ENCODE data around the gene STX10.
"Not testable (repeated sequence)": the region's sequence is repeated elsewhere in the genome, so short reads cannot be mapped to it uniquely, and the experiment has no call there.

DNA sequence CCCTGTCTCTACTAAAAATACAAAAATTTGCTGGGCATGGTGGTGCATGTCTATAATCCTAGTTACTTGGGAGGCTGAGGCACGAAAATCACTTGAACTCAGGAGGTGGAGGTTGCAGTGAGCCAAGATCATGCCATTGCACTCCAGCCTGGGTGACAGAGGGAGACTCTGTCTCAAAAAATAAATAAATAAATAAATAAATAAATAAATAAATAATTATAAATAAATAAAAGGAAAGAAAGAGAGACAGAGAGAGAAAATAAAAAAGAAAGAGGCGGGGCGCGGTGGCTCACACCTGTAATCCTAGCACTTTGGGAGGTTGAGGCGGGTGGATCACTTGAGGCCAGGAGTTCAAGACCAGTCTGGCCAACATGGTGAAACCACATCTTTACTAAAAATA is 27.4 kb upstream of the STX10 start:
- TF ChIP-seq, protein P1, sequence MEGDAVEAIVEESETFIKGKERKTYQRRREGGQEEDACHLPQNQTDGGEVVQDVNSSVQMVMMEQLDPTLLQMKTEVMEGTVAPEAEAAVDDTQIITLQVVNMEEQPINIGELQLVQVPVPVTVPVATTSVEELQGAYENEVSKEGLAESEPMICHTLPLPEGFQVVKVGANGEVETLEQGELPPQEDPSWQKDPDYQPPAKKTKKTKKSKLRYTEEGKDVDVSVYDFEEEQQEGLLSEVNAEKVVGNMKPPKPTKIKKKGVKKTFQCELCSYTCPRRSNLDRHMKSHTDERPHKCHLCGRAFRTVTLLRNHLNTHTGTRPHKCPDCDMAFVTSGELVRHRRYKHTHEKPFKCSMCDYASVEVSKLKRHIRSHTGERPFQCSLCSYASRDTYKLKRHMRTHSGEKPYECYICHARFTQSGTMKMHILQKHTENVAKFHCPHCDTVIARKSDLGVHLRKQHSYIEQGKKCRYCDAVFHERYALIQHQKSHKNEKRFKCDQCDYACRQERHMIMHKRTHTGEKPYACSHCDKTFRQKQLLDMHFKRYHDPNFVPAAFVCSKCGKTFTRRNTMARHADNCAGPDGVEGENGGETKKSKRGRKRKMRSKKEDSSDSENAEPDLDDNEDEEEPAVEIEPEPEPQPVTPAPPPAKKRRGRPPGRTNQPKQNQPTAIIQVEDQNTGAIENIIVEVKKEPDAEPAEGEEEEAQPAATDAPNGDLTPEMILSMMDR (IDR thresholded peaks at IDR 0.05), result not testable (repeated sequence)
- TF ChIP-seq POLR2AphosphoS5, EP300 (IDR thresholded peaks at IDR 0.05): not testable (repeated sequence)
